ENCODE measurements around the gene PRKAR1B.

PRKAR1B gene

GRCh38 chr7:739983-740942 is 13.2 kb upstream of the PRKAR1B start:
- no peak for DNase-seq (ENCODE audit: low spot score)

- no peak for DNase-seq (ENCODE audit: low spot score)
Measured at GRCh38 chr7:739455-739982, 12.4 kb upstream of the PRKAR1B start.

GRCh38 chr7:738723-739454 is 11.8 kb upstream of the PRKAR1B start:
- DNase-seq (ENCODE audit: low spot score), result no peak

GRCh38 chr7:738241-738640 is 11.2 kb upstream of the PRKAR1B start:
- no peak for DNase-seq (ENCODE audit: low spot score)

GRCh38 chr7:734808-735207 is 7.7 kb upstream of the PRKAR1B start:
- no peak for DNase-seq (ENCODE audit: low spot score)

- DNase-seq (ENCODE audit: low spot score), result no peak
Measured at GRCh38 chr7:734214-734613, 7.1 kb upstream of the PRKAR1B start.

GRCh38 chr7:732556-732955 is 5.5 kb upstream of the PRKAR1B start:
- no peak for DNase-seq (ENCODE audit: low spot score)

GRCh38 chr7:732094-732541 is 5.0 kb upstream of the PRKAR1B start:
- DNase-seq (ENCODE audit: low spot score), result no peak

- DNase-seq (ENCODE audit: low spot score), result no peak
Measured at GRCh38 chr7:731440-732085, 4.5 kb upstream of the PRKAR1B start.

GRCh38 chr7:730501-731439 is 3.7 kb upstream of the PRKAR1B start:
- peak; percentile 73 for DNase-seq (ENCODE audit: low spot score)

- no peak for DNase-seq (ENCODE audit: low spot score)
Measured at GRCh38 chr7:729140-730000, 2.3 kb upstream of the PRKAR1B start.

- DNase-seq (ENCODE audit: low spot score), result peak; percentile 5
Measured at GRCh38 chr7:728602-729001, 1.5 kb upstream of the PRKAR1B start.

GRCh38 chr7:727806-728460 is 852 bp upstream of the PRKAR1B start:
- DNase-seq (ENCODE audit: low spot score), result peak; percentile 47

- DNase-seq (ENCODE audit: low spot score), result peak; percentile 60
Measured at GRCh38 chr7:726854-727103, 302 bp downstream of the PRKAR1B start.

- peak; percentile 96 for DNase-seq (ENCODE audit: low spot score)
Measured at GRCh38 chr7:726084-726853, 812 bp downstream of the PRKAR1B start, which contains the start of gene DNAAF5. Gene DNAAF5 (plus strand): TSS chr7:726699. CDS start chr7:726721, 22 bp downstream.

GRCh38 chr7:725223-726005 is 1.7 kb downstream of the PRKAR1B start:
- DNase-seq (ENCODE audit: low spot score), result peak; percentile 55

- DNase-seq (ENCODE audit: low spot score), result no peak
Measured at GRCh38 chr7:724298-724697, 2.8 kb downstream of the PRKAR1B start.

- DNase-seq (ENCODE audit: low spot score), result no peak
Measured at GRCh38 chr7:723541-723940, 3.5 kb downstream of the PRKAR1B start.

Measured in AG08396 (cell line).